Stimulated activated naive CD8-positive, alpha-beta T cell treated with anti-CD3 and anti-CD28 coated beads, Interleukin-15, amount 100 ng/mL, for 72 hours (primary cell): ENCODE results near the gene SYTL3.

Source experiments
- ATAC-seq: fragments of 150-1000 bp; cut with Tn5 transposase; 2 replicates; pipeline ENCODE4 v1.10.0; 2021; ENCODE audit warnings: mild to moderate bottlenecking, moderate library complexity
- DNase-seq, 2 donors: peaks; one replicate each; pipeline ENCODE4 v3.0.0; 2021 to 2022
- H3K27ac Mint-ChIP-seq, 2 donors: one replicate each; pipeline ENCODE4 v1.8.0; 2022; ENCODE audit warnings: mild to moderate bottlenecking in 2 of 2, mixed read lengths in 2 of 2, moderate library complexity in 2 of 2
- H3K27me3 Mint-ChIP-seq: one replicate; pipeline ENCODE4 v1.8.0; 2022; ENCODE audit warnings: mixed read lengths
- H3K4me1 Mint-ChIP-seq: one replicate; pipeline ENCODE4 v1.8.0; 2022; ENCODE audit warnings: mild to moderate bottlenecking, mixed read lengths
- H3K4me3 Mint-ChIP-seq, 2 donors: one replicate each; pipeline ENCODE4 v1.8.0; 2022; ENCODE audit warnings: mild to moderate bottlenecking in 2 of 2, mixed read lengths in 2 of 2, moderate library complexity in 1 of 2
- H3K9me3 Mint-ChIP-seq, 2 donors: one replicate each; pipeline ENCODE4 v1.8.0; 2022; ENCODE audit warnings: mixed read lengths in 2 of 2

Gene SYTL3

GRCh38 chr6:158769771-158770432 lies 120.0 kb downstream of the SYTL3 start:
- DNase-seq (no peak), ATAC-seq (no peak)
- H3K27ac Mint-ChIP-seq = peak overlapping the region; percentile 47 to 81
- H3K9me3 Mint-ChIP-seq = no peaks in the 10 kb centered on the region
- H3K27me3 Mint-ChIP-seq = no peaks in the 10 kb centered on the region
- H3K4me3 Mint-ChIP-seq = no peak overlapping the region
- peaks cover 57% of the 10 kb centered on the region for H3K4me1 Mint-ChIP-seq

GRCh38 chr6:158770533-158771330 lies 120.9 kb downstream of the SYTL3 start:
- ATAC-seq (no peak), DNase-seq (no peak)
- peaks cover 57% of the 10 kb centered on the region for H3K4me1 Mint-ChIP-seq
- peak overlapping the region; percentile 60 to 94 for H3K27ac Mint-ChIP-seq
- peak overlapping the region in 1 of 2 donors; percentile 40 for H3K4me3 Mint-ChIP-seq
- no peaks in the 10 kb centered on the region for H3K27me3 Mint-ChIP-seq
- H3K9me3 Mint-ChIP-seq = no peaks in the 10 kb centered on the region

- DNase-seq (no peak), ATAC-seq (no peak)
- Mint-ChIP-seq H3K27me3 (no peaks in the 10 kb centered on the region), H3K4me3 (peak overlapping the region in 1 of 2 donors; percentile 40), H3K4me1 (peaks cover 58% of the 10 kb centered on the region), H3K9me3 (no peaks in the 10 kb centered on the region), H3K27ac (peak overlapping the region; percentile 60 to 81)
These were observed 121.7 kb downstream of the SYTL3 start for GRCh38 chr6:158771399-158772152.

GRCh38 chr6:158772172-158772571 lies 122.3 kb downstream of the SYTL3 start:
- DNase-seq (no peak), ATAC-seq (no peak)
- Mint-ChIP-seq H3K4me3 (no peak overlapping the region), H3K9me3 (no peaks in the 10 kb centered on the region), H3K4me1 (peaks cover 64% of the 10 kb centered on the region), H3K27me3 (no peaks in the 10 kb centered on the region), H3K27ac (peak overlapping the region in 1 of 2 donors; percentile 61)

- Mint-ChIP-seq H3K4me1 (peaks cover 69% of the 10 kb centered on the region), H3K4me3 (no peak overlapping the region), H3K27ac (peak overlapping the region in 1 of 2 donors; percentile 79), H3K9me3 (no peaks in the 10 kb centered on the region), H3K27me3 (no peaks in the 10 kb centered on the region)
- no peak for ATAC-seq
- no peak for DNase-seq
These were observed 123.1 kb downstream of the SYTL3 start for GRCh38 chr6:158772851-158773371.

- H3K27ac Mint-ChIP-seq = peak overlapping the region; percentile 12 to 79
- H3K4me1 Mint-ChIP-seq = peaks cover 72% of the 10 kb centered on the region
- no peak for DNase-seq
These were observed 124.0 kb downstream of the SYTL3 start for GRCh38 chr6:158773581-158774449.

GRCh38 chr6:158774717-158775449 lies 125.0 kb downstream of the SYTL3 start:
- H3K9me3 Mint-ChIP-seq = no peaks in the 10 kb centered on the region
- H3K4me3 Mint-ChIP-seq = no peak overlapping the region
- ATAC-seq = no peak
- peaks cover 69% of the 10 kb centered on the region for H3K4me1 Mint-ChIP-seq
- no peaks in the 10 kb centered on the region for H3K27me3 Mint-ChIP-seq
- no peak overlapping the region for H3K27ac Mint-ChIP-seq
- no peak for DNase-seq

More at GRCh38 chr6:158773581-158774449, 124.0 kb downstream of the SYTL3 start:
- Mint-ChIP-seq H3K27me3 (no peaks in the 10 kb centered on the region), H3K9me3 (no peaks in the 10 kb centered on the region), H3K4me3 (no peak overlapping the region)
- ATAC-seq = no peak

GRCh38 chr6:158775832-158776231 lies 126.0 kb downstream of the SYTL3 start:
- Mint-ChIP-seq H3K4me3 (no peak overlapping the region), H3K9me3 (no peaks in the 10 kb centered on the region), H3K27ac (no peak overlapping the region), H3K4me1 (peaks cover 62% of the 10 kb centered on the region), H3K27me3 (no peaks in the 10 kb centered on the region)
- ATAC-seq = no peak
- DNase-seq = no peak

- no peaks in the 10 kb centered on the region for H3K27me3 Mint-ChIP-seq
- ATAC-seq (no peak), DNase-seq (no peak)
- no peak overlapping the region for H3K4me3 Mint-ChIP-seq
- peak overlapping the region in 1 of 2 donors; percentile 93 for H3K27ac Mint-ChIP-seq
- H3K9me3 Mint-ChIP-seq = no peaks in the 10 kb centered on the region
- H3K4me1 Mint-ChIP-seq = peaks cover 62% of the 10 kb centered on the region
These were observed 126.9 kb downstream of the SYTL3 start for GRCh38 chr6:158776737-158777136.

- no peaks in the 10 kb centered on the region for H3K27me3 Mint-ChIP-seq
- H3K27ac Mint-ChIP-seq = peak overlapping the region in 1 of 2 donors; percentile 56
These were observed 127.7 kb downstream of the SYTL3 start for GRCh38 chr6:158777510-158777909.

GRCh38 chr6:158778005-158778527 lies 128.2 kb downstream of the SYTL3 start:
- H3K4me3 Mint-ChIP-seq = peak overlapping the region in 1 of 2 donors; percentile 19
- H3K27me3 Mint-ChIP-seq = no peaks in the 10 kb centered on the region
- no peak overlapping the region for H3K27ac Mint-ChIP-seq
- H3K9me3 Mint-ChIP-seq = no peaks in the 10 kb centered on the region
- no peak for DNase-seq
- H3K4me1 Mint-ChIP-seq = peaks cover 54% of the 10 kb centered on the region
- no peak for ATAC-seq

More at GRCh38 chr6:158777510-158777909, 127.7 kb downstream of the SYTL3 start:
- Mint-ChIP-seq H3K4me3 (no peak overlapping the region), H3K9me3 (no peaks in the 10 kb centered on the region), H3K4me1 (peaks cover 60% of the 10 kb centered on the region)
- no peak for ATAC-seq
- no peak for DNase-seq

- DNase-seq = no peak
- no peaks in the 10 kb centered on the region for H3K9me3 Mint-ChIP-seq
- no peak overlapping the region for H3K4me3 Mint-ChIP-seq
- H3K27ac Mint-ChIP-seq = peak overlapping the region in 1 of 2 donors; percentile 6
- no peaks in the 10 kb centered on the region for H3K27me3 Mint-ChIP-seq
- H3K4me1 Mint-ChIP-seq = peaks cover 41% of the 10 kb centered on the region
- no peak for ATAC-seq
These were observed 130.5 kb downstream of the SYTL3 start for GRCh38 chr6:158780246-158780884.

- H3K27ac Mint-ChIP-seq = peak overlapping the region in 1 of 2 donors; percentile 6
- DNase-seq (no peak), ATAC-seq (no peak)
- H3K4me3 Mint-ChIP-seq = no peak overlapping the region
- H3K27me3 Mint-ChIP-seq = no peaks in the 10 kb centered on the region
- no peaks in the 10 kb centered on the region for H3K9me3 Mint-ChIP-seq
- H3K4me1 Mint-ChIP-seq = peaks cover 41% of the 10 kb centered on the region
These were observed 131.3 kb downstream of the SYTL3 start for GRCh38 chr6:158780988-158781691.
